ENCODE measurements around the gene WSCD1. TPM values are rescaled to one million over a fixed set of nuclear protein-coding genes. Genes with fewer than 3 reads are reported as not detected.

Gene WSCD1
- total RNA-seq, 6 experiments from 2014 or later = 1.3 to 4.6 (median 1.6) TPM

DNA sequence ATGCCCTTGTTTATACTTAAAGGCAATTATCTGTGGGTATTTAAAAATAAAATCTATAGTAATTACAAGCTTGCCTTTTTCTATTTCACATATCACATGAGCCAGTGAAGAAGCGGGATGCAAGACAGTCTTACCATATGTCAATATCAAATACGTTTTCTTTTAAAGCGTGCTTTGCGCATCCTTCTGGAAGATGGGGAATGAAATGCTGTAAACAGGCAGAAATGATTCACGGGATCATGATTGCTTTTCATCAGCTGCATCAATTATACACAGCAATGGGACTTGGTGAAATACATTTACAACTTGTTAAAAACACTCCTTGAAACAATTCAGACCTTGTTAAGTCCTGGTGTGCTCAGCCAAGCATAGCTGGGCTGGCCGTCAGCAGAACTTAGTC is 72.5 kb downstream of the WSCD1 start:
- intact Hi-C loops (cut with DNase I) = no loop called here
- WGBS (ENCODE audit: insufficient coverage, low coverage, low lambda C conversion rate, missing lambda C conversion rate) = 73% methylated on average over 6 of the region's 6 CpGs
- Histone ChIP-seq H3K27ac (no peak overlapping the region), H3K4me1 (no peaks in the 10 kb centered on the region), H3K36me3 (no peaks in the 10 kb centered on the region), H3K9me3 (no peaks in the 10 kb centered on the region), H3K4me3 (no peak overlapping the region), H3K27me3 (peaks cover 0 to 5% of the 10 kb centered on the region in 2 donors)
- ATAC-seq = no peak
- no peak for DNase-seq
- TF ChIP-seq POLR2A (IDR thresholded peaks at IDR 0.05) (no peak), CTCF (IDR thresholded peaks at IDR 0.05) (no peak)

DNA sequence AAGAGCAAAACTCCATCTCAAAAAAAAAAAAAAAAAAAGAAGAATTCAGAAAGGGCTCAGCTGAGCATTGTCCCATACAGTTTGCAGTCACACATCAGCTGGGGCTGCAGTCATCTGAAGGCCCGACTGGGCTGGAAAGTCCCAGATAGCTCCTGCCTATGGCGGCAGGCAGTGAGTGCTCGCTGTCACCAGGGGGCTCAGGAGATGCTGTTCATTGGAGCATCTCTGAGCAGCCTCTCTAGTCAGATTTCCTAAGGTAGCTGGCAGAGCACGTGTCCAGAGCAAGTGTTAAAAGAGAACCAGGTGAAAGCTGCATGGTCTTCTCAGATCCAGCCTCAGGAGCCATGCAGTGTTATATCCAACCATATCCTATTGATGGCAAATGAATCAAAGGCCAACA is 75.8 kb downstream of the WSCD1 start:
- Histone ChIP-seq H3K27me3 (peaks cover 0 to 2% of the 10 kb centered on the region in 2 donors), H3K4me3 (no peak overlapping the region)
- intact Hi-C loops (cut with DNase I) = no loop called here

DNA sequence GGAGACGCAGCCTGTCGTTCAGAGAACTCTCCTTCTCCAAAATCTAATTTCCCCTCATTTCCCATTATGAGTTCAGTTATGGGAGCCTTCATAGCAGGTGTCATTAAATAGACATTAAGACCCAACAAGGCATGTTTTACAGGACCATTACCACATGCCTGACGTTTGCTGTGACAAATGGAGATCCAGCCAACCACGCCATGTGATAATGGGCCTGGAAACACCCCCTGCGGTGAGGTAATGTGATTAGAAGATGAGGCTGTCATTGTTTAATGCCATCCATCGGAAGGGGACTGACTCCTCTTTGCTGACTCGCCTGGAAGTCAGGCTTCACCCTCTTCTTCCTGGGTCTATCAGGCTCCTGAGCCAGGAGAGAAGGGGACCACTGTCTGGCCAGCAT is 76.9 kb downstream of the WSCD1 start:
- Histone ChIP-seq H3K4me3 (no peak overlapping the region), H3K36me3 (no peaks in the 10 kb centered on the region), H3K27ac (no peak overlapping the region), H3K27me3 (no peaks in the 10 kb centered on the region), H3K4me1 (no peaks in the 10 kb centered on the region), H3K9me3 (no peaks in the 10 kb centered on the region)
- DNase-seq (no peak), ATAC-seq (no peak)
- 47% methylated on average over 7 of the region's 7 CpGs for WGBS (ENCODE audit: insufficient coverage, low coverage, low lambda C conversion rate, missing lambda C conversion rate)
- TF ChIP-seq POLR2A (IDR thresholded peaks at IDR 0.05) (no peak), CTCF (IDR thresholded peaks at IDR 0.05) (no peak)
- intact Hi-C loops (cut with DNase I) = no loop called here

More for the DNA sequence above, 75.8 kb downstream of the WSCD1 start:
- WGBS (ENCODE audit: insufficient coverage, low coverage, low lambda C conversion rate, missing lambda C conversion rate) = 58% methylated on average over 3 of the region's 4 CpGs
- H3K4me1 ChIP-seq = no peaks in the 10 kb centered on the region
- no peaks in the 10 kb centered on the region for H3K36me3 ChIP-seq
- no peak for DNase-seq
- TF ChIP-seq CTCF (IDR thresholded peaks at IDR 0.05) (no peak), POLR2A (IDR thresholded peaks at IDR 0.05) (no peak)
- ATAC-seq = no peak
- H3K27ac ChIP-seq = no peak overlapping the region
- no peaks in the 10 kb centered on the region for H3K9me3 ChIP-seq

DNA sequence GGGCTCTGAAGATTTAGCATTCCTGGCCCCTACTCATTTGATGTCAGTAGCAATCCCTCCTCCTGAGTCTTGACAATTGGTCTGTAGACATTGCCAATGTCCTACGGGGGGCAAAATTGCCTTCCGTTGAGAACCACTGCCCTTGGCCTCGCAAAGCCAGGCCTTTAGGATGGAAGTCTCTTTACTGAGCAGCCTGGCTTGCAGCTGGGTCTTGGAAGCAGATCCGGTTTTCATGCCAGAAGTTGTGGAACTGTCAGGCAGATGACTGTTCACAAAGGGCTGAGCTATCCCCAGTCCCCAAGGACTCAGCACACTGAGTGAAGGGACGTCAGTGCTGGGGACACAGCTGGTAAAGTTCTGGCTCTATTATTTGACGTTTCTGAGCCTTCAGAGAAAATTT is 83.2 kb downstream of the WSCD1 start:
- no peak for ATAC-seq
- TF ChIP-seq CTCF (IDR thresholded peaks at IDR 0.05) = no peak
- no peak for TF ChIP-seq POLR2A (IDR thresholded peaks at IDR 0.05)
- Histone ChIP-seq H3K27ac (no peak overlapping the region), H3K4me1 (no peaks in the 10 kb centered on the region), H3K4me3 (no peak overlapping the region), H3K9me3 (no peaks in the 10 kb centered on the region), H3K27me3 (no peaks in the 10 kb centered on the region), H3K36me3 (no peaks in the 10 kb centered on the region)
- DNase-seq = no peak
- intact Hi-C loops (cut with DNase I) = no loop called here
- 17% methylated on average over 2 of the region's 6 CpGs for WGBS (ENCODE audit: insufficient coverage, low coverage, low lambda C conversion rate, missing lambda C conversion rate)

GRCh38 chr17:6157716-6158115 is 87.5 kb downstream of the WSCD1 start:
- 20% methylated on average over 1 of the region's 4 CpGs for WGBS (ENCODE audit: insufficient coverage, low coverage, low lambda C conversion rate, missing lambda C conversion rate)
- DNase-seq = no peak
- Histone ChIP-seq H3K36me3 (no peaks in the 10 kb centered on the region), H3K9me3 (no peaks in the 10 kb centered on the region), H3K27ac (no peak overlapping the region), H3K4me3 (no peak overlapping the region), H3K4me1 (no peaks in the 10 kb centered on the region), H3K27me3 (no peaks in the 10 kb centered on the region)
- ATAC-seq = no peak
- intact Hi-C loops (cut with DNase I) = no loop called here
- TF ChIP-seq POLR2A (IDR thresholded peaks at IDR 0.05) (no peak), CTCF (IDR thresholded peaks at IDR 0.05) (no peak)
